Measurements from ENCODE around the gene WSB2.
A peak's percentile ranks its signal among the peaks of the same experiment; 100 is the strongest.

WSB2 gene

DNA sequence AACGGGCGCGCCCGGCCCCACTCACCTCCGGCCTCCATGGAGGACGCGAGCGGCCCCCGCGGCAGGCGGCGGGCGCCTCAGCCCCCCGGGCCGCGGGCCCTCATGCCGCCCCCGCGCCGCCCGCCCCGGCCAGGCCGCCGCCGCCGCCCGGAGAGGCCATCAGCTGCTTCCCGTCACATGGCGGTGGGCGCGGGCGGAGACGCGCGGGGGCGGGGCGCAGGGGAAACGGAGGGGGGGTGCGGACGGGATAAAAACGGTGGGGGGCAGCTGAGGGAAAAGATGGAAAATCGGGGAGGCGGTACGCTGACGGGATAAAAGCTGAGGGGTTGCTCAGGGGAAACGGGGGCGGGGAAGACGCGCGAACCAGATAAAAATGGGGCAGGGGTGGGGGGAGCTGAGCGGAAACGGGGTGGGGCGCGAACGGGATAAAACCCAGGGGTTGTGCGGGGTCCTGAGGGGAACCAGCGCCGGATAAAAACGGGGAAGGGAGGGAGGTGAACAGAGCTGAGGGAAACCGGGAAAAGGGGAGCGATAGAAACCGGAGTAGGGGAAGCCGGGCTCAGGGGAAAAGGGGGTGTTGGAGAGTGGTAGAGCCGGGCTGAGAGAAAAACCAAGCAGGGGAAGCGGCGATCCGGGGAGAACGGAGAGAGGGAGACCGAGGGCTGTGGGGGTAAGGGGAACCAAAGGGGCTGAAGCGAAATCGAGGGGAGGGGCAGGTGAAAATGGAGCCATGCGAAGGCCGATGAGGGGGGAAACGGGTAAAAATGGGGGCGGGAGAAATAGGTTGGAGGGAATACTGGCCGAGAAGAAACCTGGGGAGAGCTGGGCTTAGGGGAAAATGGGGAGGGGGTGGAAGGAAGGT, at the start of gene WSB2:
Gene WSB2 (minus strand): TSS at position 169 of the 862 bp plus-strand sequence. CDS start 131 bp downstream, at position 38.
- TF ChIP-seq, protein P1, sequence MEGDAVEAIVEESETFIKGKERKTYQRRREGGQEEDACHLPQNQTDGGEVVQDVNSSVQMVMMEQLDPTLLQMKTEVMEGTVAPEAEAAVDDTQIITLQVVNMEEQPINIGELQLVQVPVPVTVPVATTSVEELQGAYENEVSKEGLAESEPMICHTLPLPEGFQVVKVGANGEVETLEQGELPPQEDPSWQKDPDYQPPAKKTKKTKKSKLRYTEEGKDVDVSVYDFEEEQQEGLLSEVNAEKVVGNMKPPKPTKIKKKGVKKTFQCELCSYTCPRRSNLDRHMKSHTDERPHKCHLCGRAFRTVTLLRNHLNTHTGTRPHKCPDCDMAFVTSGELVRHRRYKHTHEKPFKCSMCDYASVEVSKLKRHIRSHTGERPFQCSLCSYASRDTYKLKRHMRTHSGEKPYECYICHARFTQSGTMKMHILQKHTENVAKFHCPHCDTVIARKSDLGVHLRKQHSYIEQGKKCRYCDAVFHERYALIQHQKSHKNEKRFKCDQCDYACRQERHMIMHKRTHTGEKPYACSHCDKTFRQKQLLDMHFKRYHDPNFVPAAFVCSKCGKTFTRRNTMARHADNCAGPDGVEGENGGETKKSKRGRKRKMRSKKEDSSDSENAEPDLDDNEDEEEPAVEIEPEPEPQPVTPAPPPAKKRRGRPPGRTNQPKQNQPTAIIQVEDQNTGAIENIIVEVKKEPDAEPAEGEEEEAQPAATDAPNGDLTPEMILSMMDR (IDR thresholded peaks at IDR 0.05; ENCODE audit: extremely low read depth, missing control alignments), result no peak
- DNase-seq (ENCODE audit: low spot score), result peak; percentile 84

DNA sequence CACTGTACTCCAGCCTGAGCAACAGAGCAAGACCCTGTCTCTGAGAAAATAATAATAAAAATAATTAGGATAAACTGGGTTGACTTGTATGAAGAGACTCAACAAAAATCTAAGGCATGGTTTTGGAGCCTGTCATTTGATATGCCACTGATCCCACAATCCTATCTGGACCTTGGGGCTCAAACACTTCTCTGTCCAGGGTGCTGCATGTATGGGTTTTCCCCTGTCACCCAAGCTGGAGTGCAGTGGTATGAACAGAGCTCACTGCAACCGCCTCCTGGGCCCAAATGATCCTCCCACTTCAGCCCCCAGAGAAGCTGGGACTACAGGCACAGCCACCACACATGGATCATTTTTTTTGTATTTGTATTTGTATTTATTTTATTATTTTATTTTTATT, 48.1 kb upstream of the WSB2 start:
- TF ChIP-seq, protein P1 (IDR thresholded peaks at IDR 0.05; ENCODE audit: extremely low read depth, missing control alignments), result no peak

DNA sequence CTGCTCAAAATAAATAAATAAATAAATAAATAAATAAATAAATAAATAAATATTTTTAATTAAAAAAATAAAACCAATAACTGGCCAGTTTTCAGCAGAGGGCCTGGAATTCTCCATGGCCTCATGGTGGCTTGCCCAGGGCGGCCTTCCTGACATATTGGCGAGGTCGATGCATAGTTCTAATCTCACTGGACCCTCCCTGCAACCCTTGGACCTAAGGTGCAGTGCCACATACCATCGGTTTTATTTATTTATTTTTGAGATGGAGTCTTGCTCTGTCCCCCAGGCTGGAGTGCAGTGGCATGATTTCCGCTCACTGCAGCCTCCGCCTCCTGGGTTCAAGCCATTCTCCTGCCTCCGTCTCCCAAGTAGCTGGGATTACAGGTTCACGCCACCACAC, 46.7 kb upstream of the WSB2 start:
- DNase-seq (ENCODE audit: low spot score), result no peak

More for the DNA sequence above, 48.1 kb upstream of the WSB2 start:
- DNase-seq (ENCODE audit: low spot score), result no peak

DNA sequence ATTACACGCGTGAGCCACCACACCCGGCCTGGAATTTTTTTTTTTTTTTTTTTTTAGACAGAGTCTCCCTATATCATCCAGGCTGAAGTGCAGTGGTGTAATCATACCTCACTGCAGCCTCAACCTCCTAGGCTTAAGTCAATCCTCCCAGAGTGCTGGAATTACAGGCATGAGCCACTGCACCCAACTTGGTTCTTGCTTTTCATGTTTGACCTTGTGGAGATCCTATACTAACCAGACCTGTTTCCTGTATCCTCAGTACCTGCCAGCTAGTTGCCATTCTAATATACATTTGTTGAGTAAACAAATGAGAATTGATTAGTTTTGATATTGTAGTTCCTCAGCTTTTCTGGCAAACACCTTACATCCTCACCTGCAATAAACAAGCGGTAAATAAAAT, 46.0 kb upstream of the WSB2 start:
- TF ChIP-seq, protein P1 (IDR thresholded peaks at IDR 0.05; ENCODE audit: extremely low read depth, missing control alignments), result no peak
- DNase-seq (ENCODE audit: low spot score), result no peak

More for the DNA sequence above, 46.7 kb upstream of the WSB2 start:
- TF ChIP-seq, protein P1 (IDR thresholded peaks at IDR 0.05; ENCODE audit: extremely low read depth, missing control alignments), result no peak

DNA sequence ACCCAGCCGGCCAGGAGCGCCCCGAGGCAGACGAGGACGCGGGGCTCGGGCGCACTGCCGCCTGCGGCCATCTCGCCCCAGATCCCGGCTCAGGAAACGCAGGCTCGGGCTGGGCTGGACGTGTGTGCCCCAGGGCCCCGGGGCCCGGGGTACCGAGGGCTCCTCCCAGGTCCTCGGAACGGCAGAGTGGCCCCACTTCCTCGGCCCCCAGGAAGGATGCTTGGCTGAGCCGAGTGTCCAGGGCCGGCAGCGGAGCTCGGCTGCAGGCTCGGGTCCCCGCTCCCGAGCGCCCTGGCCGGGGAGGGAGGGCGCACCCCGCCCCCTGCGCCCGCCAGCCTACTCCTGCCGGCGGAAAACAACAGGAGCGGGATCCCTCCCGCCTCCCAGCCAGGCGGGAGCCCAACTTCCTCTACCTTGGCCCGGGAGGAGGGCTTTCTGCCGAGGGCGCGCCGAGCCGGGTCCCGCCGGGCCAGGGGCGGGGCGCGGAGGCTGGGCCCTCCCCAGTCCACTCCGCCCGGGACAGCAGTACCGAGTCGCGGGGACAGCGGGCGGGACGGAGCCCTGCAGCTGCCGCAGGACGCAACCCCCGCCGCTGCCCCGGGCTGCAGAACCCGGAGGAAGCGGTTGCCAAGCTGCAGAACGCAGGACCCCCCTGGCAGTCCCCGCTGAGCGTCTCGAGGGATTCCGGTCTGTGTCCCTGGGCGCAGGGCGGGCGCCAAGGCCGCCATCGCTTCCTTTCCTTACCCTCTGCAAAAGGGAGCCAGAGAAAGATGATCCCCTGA, 42.8 kb upstream of the WSB2 start, which contains the start of gene VSIG10:
Gene VSIG10 (minus strand): TSS at position 411 of the 782 bp plus-strand sequence. CDS start 340 bp downstream, at position 71.
- DNase-seq (ENCODE audit: low spot score), result peak; percentile 73
- TF ChIP-seq, protein P1 (IDR thresholded peaks at IDR 0.05; ENCODE audit: extremely low read depth, missing control alignments), result no peak

DNA sequence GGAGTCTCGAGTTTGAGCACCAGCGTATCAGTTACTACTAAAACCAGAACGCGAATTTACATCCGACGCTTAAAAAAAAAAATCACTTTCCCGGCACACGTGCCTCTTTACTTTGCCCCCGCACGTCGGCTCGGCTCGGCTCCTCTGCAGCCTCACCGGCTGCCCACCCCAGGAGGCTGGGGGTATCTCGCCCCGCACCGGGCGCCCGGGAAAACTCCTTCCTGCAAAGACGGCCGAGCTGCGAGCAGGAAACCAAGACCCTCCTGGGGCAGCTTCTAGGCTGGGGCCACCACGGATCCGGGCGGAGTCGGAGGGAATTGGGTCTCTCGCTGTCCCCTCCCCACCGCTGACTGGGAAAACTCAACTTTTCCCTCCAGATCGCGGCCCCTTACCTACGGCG, 42.2 kb upstream of the WSB2 start:
- TF ChIP-seq, protein P1 (IDR thresholded peaks at IDR 0.05; ENCODE audit: extremely low read depth, missing control alignments), result no peak
- DNase-seq (ENCODE audit: low spot score), result peak; percentile 35

DNA sequence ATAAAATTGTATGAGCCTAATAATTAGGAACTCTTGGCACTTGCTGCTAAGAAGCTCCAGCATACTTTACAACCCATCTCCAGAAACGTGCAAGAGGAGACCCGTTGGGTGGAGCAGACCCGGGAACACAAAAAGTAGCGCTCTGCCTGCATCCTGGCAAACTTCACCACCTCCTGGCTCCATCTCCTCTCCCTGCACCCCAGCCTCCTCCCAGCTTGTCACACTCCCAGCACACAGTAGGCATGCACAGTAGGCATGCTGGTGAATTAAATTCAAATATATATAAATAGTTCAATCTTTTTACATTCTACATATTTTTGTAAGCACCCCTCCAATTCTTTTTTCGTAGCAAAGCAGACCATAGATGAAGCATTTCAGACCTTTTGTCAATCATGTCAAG, 41.6 kb upstream of the WSB2 start:
- TF ChIP-seq, protein P1 (IDR thresholded peaks at IDR 0.05; ENCODE audit: extremely low read depth, missing control alignments), result no peak
- DNase-seq (ENCODE audit: low spot score), result no peak

All from GM20000 (cell line).